ENCODE data around the gene SEC24A. TPM values are rescaled to one million over a fixed set of nuclear protein-coding genes. Genes with fewer than 3 reads are reported as not detected.
A peak's percentile ranks its signal among the peaks of the same experiment; 100 is the strongest.
"Not testable (repeated sequence)": the region's sequence is repeated elsewhere in the genome, so short reads cannot be mapped to it uniquely, and the experiment has no call there.

The SEC24A gene
- polyA plus RNA-seq: 1 to 10 TPM; 5.0 to 6.0 TPM

GRCh38 chr5:134648425-134649162 is at the start of gene SEC24A:
Gene SEC24A (plus strand): TSS chr5:134648785. CDS start chr5:134649077, 292 bp downstream.
- H3K4me1 ChIP-seq (ENCODE audit: control insufficient read depth in 2 of 2, insufficient read depth in 2 of 2, low read length in 1 of 2): no peaks in the 10 kb centered on the region
- no peaks in the 10 kb centered on the region for H3K9me3 ChIP-seq (ENCODE audit: control insufficient read depth in 2 of 2, insufficient read depth in 1 of 2, low read depth in 1 of 2, low read length in 1 of 2)
- H3K4me3 ChIP-seq (ENCODE audit: low read depth in 1 of 2, low read length in 2 of 2): peak within 1 kb of the TSS; percentile 95 to 96
- H3K27ac ChIP-seq (ENCODE audit: low read depth in 2 of 2, low read length in 1 of 2): peak within 1 kb of the TSS; percentile 80 to 94
- no peaks in the 10 kb centered on the region for H3K27me3 ChIP-seq (ENCODE audit: control insufficient read depth in 1 of 2, insufficient read depth in 2 of 2, low read length in 2 of 2)
- 0% methylated on average over 51 to 69 of the region's 69 CpGs for WGBS, 2 donors
- H3K36me3 ChIP-seq (ENCODE audit: control insufficient read depth in 2 of 2, insufficient read depth in 2 of 2, low read length in 1 of 2): no peaks in the 10 kb centered on the region

DNA sequence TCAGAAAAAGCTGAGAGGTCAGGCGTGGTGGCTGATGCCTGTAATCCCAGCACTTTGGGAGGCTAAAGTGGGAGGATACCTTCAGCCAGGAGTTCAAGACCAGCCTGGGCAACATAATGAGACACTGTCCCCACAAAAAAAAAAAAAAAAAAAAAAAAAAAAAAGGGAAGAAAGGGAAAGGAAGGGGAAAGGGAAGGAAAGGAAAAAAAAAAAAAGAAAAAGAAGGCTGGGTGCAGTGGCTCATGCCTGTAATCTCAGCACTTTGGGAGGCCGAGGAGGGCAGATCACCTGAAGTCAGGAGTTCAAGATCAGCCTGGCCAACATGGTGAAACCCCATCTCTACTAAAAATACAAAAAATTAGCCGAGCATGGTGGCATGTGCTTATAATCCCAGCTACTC is 48.8 kb upstream of the SEC24A start:
- H3K36me3 ChIP-seq (ENCODE audit: control insufficient read depth in 2 of 2, insufficient read depth in 2 of 2, low read length in 1 of 2); H3K4me3 ChIP-seq (ENCODE audit: low read depth in 1 of 2, low read length in 2 of 2); H3K4me1 ChIP-seq (ENCODE audit: control insufficient read depth in 2 of 2, insufficient read depth in 2 of 2, low read length in 1 of 2); H3K27me3 ChIP-seq (ENCODE audit: control insufficient read depth in 1 of 2, insufficient read depth in 2 of 2, low read length in 2 of 2); H3K9me3 ChIP-seq (ENCODE audit: control insufficient read depth in 2 of 2, insufficient read depth in 1 of 2, low read depth in 1 of 2, low read length in 1 of 2); H3K27ac ChIP-seq (ENCODE audit: low read depth in 2 of 2, low read length in 1 of 2): not testable (repeated sequence)
- WGBS, 2 donors: 92 to 94% methylated on average over 3 of the region's 3 CpGs

DNA sequence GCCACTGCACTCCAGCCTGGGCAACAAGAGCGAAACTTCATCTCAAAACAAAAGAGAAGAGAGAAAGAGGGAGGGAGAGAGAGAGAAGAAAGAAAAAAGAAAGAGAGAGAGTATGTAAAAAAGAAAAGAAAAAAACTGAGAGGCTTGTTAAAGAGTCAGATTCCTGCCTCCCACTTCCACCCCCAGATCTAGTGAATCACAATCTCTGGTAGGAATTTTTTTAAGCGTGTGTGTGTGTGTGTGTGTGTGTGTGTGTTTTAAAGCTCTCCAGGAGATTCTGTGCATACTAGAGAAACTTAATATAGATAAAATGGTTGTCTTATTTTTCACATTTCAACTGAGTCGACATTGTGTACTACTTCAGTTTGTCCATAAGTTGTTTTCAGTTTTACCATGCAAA is 48.0 kb upstream of the SEC24A start:
- Histone ChIP-seq H3K4me1 (ENCODE audit: control insufficient read depth in 2 of 2, insufficient read depth in 2 of 2, low read length in 1 of 2) (no peaks in the 10 kb centered on the region), H3K27ac (ENCODE audit: low read depth in 2 of 2, low read length in 1 of 2) (no peak overlapping the region), H3K9me3 (ENCODE audit: control insufficient read depth in 2 of 2, insufficient read depth in 1 of 2, low read depth in 1 of 2, low read length in 1 of 2) (no peaks in the 10 kb centered on the region), H3K36me3 (ENCODE audit: control insufficient read depth in 2 of 2, insufficient read depth in 2 of 2, low read length in 1 of 2) (peaks cover 3% of the 10 kb centered on the region in 2 donors), H3K4me3 (ENCODE audit: low read depth in 1 of 2, low read length in 2 of 2) (no peak overlapping the region), H3K27me3 (ENCODE audit: control insufficient read depth in 1 of 2, insufficient read depth in 2 of 2, low read length in 2 of 2) (no peaks in the 10 kb centered on the region)
- WGBS, 2 donors: 71 to 84% methylated on average over 3 of the region's 3 CpGs

DNA sequence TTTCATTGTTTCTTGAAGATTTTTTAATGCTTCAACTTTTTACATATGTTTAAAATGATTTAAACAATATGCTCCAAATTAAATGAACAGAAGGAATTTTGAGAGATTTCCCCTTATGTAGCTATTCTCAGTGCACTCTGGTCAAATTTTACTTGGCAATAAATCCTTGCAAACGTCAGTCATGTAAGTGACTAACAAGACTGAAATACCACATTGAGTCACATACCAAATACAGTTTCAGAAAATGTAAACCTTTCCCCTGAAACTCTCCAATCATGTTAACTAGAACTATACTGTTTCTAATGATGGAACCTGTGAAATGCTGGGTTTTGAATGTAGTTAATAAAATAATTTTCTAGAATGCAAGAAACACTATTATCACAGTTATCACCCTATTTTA is 45.5 kb upstream of the SEC24A start:
- Histone ChIP-seq H3K4me1 (ENCODE audit: control insufficient read depth in 2 of 2, insufficient read depth in 2 of 2, low read length in 1 of 2) (no peaks in the 10 kb centered on the region), H3K4me3 (ENCODE audit: low read depth in 1 of 2, low read length in 2 of 2) (no peak overlapping the region), H3K27me3 (ENCODE audit: control insufficient read depth in 1 of 2, insufficient read depth in 2 of 2, low read length in 2 of 2) (no peaks in the 10 kb centered on the region), H3K27ac (ENCODE audit: low read depth in 2 of 2, low read length in 1 of 2) (no peak overlapping the region), H3K9me3 (ENCODE audit: control insufficient read depth in 2 of 2, insufficient read depth in 1 of 2, low read depth in 1 of 2, low read length in 1 of 2) (no peaks in the 10 kb centered on the region), H3K36me3 (ENCODE audit: control insufficient read depth in 2 of 2, insufficient read depth in 2 of 2, low read length in 1 of 2) (peaks cover 3 to 9% of the 10 kb centered on the region in 2 donors)
- 18 to 31% methylated on average over 1 of the region's 1 CpG for WGBS, 2 donors

DNA sequence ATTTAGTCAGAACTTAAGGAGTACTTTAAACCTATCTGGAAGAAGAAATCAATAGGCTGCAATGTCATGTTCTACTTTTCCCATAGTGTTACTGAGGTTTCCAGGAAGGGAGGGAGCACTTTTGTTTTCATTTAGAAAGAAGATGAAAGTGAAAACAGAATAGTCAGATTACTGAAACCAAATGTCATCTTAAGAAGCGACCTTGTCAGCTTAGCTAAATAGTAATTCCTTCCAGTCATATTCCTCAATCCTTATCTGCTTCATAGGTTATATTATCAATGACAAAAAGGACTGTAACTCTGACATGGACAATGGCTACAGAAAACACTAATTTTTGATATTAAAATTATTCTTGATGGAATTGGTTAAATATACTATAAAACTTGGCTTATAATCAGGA is 43.7 kb upstream of the SEC24A start:
- no peaks in the 10 kb centered on the region for H3K4me1 ChIP-seq (ENCODE audit: control insufficient read depth in 2 of 2, insufficient read depth in 2 of 2, low read length in 1 of 2)
- H3K4me3 ChIP-seq (ENCODE audit: low read depth in 1 of 2, low read length in 2 of 2): no peak overlapping the region
- H3K9me3 ChIP-seq (ENCODE audit: control insufficient read depth in 2 of 2, insufficient read depth in 1 of 2, low read depth in 1 of 2, low read length in 1 of 2): no peaks in the 10 kb centered on the region
- H3K27ac ChIP-seq (ENCODE audit: low read depth in 2 of 2, low read length in 1 of 2): no peak overlapping the region
- no peaks in the 10 kb centered on the region for H3K27me3 ChIP-seq (ENCODE audit: control insufficient read depth in 1 of 2, insufficient read depth in 2 of 2, low read length in 2 of 2)
- peaks cover 11 to 14% of the 10 kb centered on the region in 2 donors for H3K36me3 ChIP-seq (ENCODE audit: control insufficient read depth in 2 of 2, insufficient read depth in 2 of 2, low read length in 1 of 2)
- WGBS, 2 donors: 41 to 73% methylated on average over 1 of the region's 1 CpG

DNA sequence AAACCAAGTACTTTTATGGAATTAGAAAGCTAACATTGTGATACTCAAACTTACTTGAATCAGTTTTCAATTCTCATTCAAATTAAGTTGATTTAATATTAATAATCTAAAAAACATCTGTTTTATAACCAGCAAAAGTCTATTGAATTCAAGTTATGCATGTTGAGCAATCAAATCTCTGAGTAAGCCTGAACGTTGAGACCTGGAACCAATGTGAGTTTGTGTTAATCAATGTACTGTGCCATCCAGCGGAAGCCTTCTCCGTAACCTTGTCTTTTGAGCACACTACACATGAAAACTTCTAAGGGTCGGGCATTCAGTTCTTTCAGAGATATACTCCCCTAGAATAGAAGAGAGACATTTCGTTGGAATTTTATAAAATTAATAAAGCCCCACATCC is 41.9 kb upstream of the SEC24A start:
- 86% methylated on average over 5 of the region's 5 CpGs for WGBS, 2 donors
- Histone ChIP-seq H3K4me1 (ENCODE audit: control insufficient read depth in 2 of 2, insufficient read depth in 2 of 2, low read length in 1 of 2) (no peaks in the 10 kb centered on the region), H3K9me3 (ENCODE audit: control insufficient read depth in 2 of 2, insufficient read depth in 1 of 2, low read depth in 1 of 2, low read length in 1 of 2) (no peaks in the 10 kb centered on the region), H3K27me3 (ENCODE audit: control insufficient read depth in 1 of 2, insufficient read depth in 2 of 2, low read length in 2 of 2) (no peaks in the 10 kb centered on the region), H3K36me3 (ENCODE audit: control insufficient read depth in 2 of 2, insufficient read depth in 2 of 2, low read length in 1 of 2) (peaks cover 11 to 14% of the 10 kb centered on the region in 2 donors), H3K4me3 (ENCODE audit: low read depth in 1 of 2, low read length in 2 of 2) (no peak overlapping the region), H3K27ac (ENCODE audit: low read depth in 2 of 2, low read length in 1 of 2) (no peak overlapping the region)

DNA sequence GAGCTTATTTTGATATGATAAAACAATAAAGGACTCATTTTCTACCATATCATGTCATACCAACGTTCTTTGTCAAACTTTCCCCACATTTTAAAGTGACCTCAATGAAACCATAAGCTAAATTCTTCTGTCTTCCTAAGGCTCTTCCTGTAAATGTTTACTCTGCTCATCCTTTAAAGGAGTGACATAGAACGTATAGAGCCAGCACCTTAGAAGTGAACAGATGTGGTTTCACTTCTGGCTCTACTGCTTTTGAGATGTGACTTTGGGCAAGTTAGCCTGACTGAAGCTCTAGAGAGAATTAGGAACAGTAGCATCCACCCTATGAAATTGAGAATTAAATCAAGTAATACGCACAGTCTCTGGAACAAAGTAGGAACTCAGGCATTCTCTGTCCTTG is 40.0 kb upstream of the SEC24A start:
- no peaks in the 10 kb centered on the region for H3K9me3 ChIP-seq (ENCODE audit: control insufficient read depth in 2 of 2, insufficient read depth in 1 of 2, low read depth in 1 of 2, low read length in 1 of 2)
- 73 to 78% methylated on average over 3 of the region's 3 CpGs for WGBS, 2 donors
- peaks cover 11 to 14% of the 10 kb centered on the region in 2 donors for H3K36me3 ChIP-seq (ENCODE audit: control insufficient read depth in 2 of 2, insufficient read depth in 2 of 2, low read length in 1 of 2)
- no peaks in the 10 kb centered on the region for H3K27me3 ChIP-seq (ENCODE audit: control insufficient read depth in 1 of 2, insufficient read depth in 2 of 2, low read length in 2 of 2)
- H3K4me1 ChIP-seq (ENCODE audit: control insufficient read depth in 2 of 2, insufficient read depth in 2 of 2, low read length in 1 of 2): no peaks in the 10 kb centered on the region
- no peak overlapping the region for H3K4me3 ChIP-seq (ENCODE audit: low read depth in 1 of 2, low read length in 2 of 2)
- no peak overlapping the region for H3K27ac ChIP-seq (ENCODE audit: low read depth in 2 of 2, low read length in 1 of 2)

DNA sequence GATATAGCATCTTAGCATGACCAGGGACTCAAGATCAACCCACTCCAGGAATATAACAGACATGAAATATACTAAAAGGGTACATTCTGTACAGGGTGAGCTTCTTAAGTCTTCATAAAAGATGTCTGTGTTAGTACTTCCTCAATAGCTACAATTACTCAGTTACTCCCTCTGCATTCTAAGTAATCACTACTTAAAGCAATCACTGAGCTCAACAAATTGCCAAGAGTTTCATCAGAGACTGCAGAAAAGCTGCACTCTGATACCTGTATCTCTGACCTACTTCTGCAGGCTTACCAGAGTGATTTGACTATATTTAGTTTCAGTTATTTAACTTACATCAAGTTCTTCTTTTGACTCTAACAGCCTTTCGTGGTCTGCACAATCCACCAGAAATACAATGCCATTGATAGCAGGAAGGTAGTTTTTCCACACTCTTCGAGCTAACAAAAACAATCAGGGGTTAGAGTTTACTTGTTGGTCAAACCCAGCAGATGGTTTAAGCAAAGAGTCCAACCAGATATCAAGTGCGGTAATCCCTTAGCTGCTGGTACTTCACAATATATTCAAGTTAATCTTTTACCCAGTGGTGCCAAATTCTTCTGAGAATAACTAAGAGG is 39.2 kb upstream of the SEC24A start:
- H3K4me1 ChIP-seq (ENCODE audit: control insufficient read depth in 2 of 2, insufficient read depth in 2 of 2, low read length in 1 of 2): no peaks in the 10 kb centered on the region
- H3K4me3 ChIP-seq (ENCODE audit: low read depth in 1 of 2, low read length in 2 of 2): no peak overlapping the region
- H3K27me3 ChIP-seq (ENCODE audit: control insufficient read depth in 1 of 2, insufficient read depth in 2 of 2, low read length in 2 of 2): no peaks in the 10 kb centered on the region
- H3K9me3 ChIP-seq (ENCODE audit: control insufficient read depth in 2 of 2, insufficient read depth in 1 of 2, low read depth in 1 of 2, low read length in 1 of 2): no peaks in the 10 kb centered on the region
- H3K36me3 ChIP-seq (ENCODE audit: control insufficient read depth in 2 of 2, insufficient read depth in 2 of 2, low read length in 1 of 2): peaks cover 8 to 12% of the 10 kb centered on the region in 2 donors
- no peak overlapping the region for H3K27ac ChIP-seq (ENCODE audit: low read depth in 2 of 2, low read length in 1 of 2)
- WGBS, 2 donors: 54 to 72% methylated on average over 3 of the region's 3 CpGs

DNA sequence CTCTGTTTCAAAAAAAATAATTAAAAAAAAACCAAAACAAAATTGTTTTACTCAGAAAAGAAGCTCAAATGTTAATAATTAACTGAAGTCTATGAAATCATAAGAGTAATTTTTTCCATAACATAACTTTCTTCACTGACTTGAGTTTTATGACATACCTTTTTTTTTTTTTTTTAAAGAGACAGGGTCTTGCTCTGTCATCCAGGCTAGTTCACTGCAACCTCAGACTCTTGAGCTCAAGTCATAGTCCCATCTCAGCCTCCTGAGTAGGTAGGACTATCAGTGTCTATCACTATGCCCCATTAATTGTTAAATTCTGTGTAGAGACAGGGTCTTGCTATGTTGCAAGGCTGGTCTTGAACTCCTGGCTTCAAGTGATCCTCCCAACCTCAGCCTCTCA is 37.9 kb upstream of the SEC24A start:
- no peaks in the 10 kb centered on the region for H3K4me1 ChIP-seq (ENCODE audit: control insufficient read depth in 2 of 2, insufficient read depth in 2 of 2, low read length in 1 of 2)
- no peak overlapping the region for H3K4me3 ChIP-seq (ENCODE audit: low read depth in 1 of 2, low read length in 2 of 2)
- H3K36me3 ChIP-seq (ENCODE audit: control insufficient read depth in 2 of 2, insufficient read depth in 2 of 2, low read length in 1 of 2): peaks cover 8 to 15% of the 10 kb centered on the region in 2 donors
- H3K27me3 ChIP-seq (ENCODE audit: control insufficient read depth in 1 of 2, insufficient read depth in 2 of 2, low read length in 2 of 2): no peaks in the 10 kb centered on the region
- no peak overlapping the region for H3K27ac ChIP-seq (ENCODE audit: low read depth in 2 of 2, low read length in 1 of 2)
- no peaks in the 10 kb centered on the region for H3K9me3 ChIP-seq (ENCODE audit: control insufficient read depth in 2 of 2, insufficient read depth in 1 of 2, low read depth in 1 of 2, low read length in 1 of 2)

DNA sequence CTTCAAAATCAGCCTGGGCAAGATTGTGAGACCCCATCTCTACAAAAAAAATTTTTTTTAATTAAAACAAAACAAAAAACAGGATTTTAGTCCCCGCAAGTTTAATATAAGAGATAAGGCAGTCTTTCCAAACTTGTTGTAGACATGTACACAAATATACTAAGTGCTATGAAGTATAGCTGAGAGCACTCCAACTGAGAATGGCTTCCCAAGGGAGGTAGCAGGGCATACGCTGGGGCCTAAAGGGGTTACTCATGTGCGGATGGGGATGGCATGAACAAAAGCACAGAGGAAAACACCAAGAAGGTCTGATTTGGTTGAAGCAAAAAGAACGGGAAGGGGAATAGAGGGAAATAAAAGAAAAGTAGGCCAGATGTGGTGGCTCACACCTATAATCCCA is 37.1 kb upstream of the SEC24A start:
- no peak overlapping the region for H3K27ac ChIP-seq (ENCODE audit: low read depth in 2 of 2, low read length in 1 of 2)
- no peak overlapping the region for H3K4me3 ChIP-seq (ENCODE audit: low read depth in 1 of 2, low read length in 2 of 2)
- H3K9me3 ChIP-seq (ENCODE audit: control insufficient read depth in 2 of 2, insufficient read depth in 1 of 2, low read depth in 1 of 2, low read length in 1 of 2): no peaks in the 10 kb centered on the region
- peaks cover 8 to 12% of the 10 kb centered on the region in 2 donors for H3K36me3 ChIP-seq (ENCODE audit: control insufficient read depth in 2 of 2, insufficient read depth in 2 of 2, low read length in 1 of 2)
- no peaks in the 10 kb centered on the region for H3K27me3 ChIP-seq (ENCODE audit: control insufficient read depth in 1 of 2, insufficient read depth in 2 of 2, low read length in 2 of 2)
- H3K4me1 ChIP-seq (ENCODE audit: control insufficient read depth in 2 of 2, insufficient read depth in 2 of 2, low read length in 1 of 2): no peaks in the 10 kb centered on the region
- WGBS, 2 donors: 95 to 96% methylated on average over 4 of the region's 4 CpGs
